ENCODE results near the gene HOXC10. TPM values are rescaled to one million over a fixed set of nuclear protein-coding genes. Genes with fewer than 3 reads are reported as not detected.

The HOXC10 gene
- total RNA-seq, 2 donors from 2014 or later, result not detected

- Histone ChIP-seq H3K27ac (ENCODE audit: low read depth, low read length) (no peak overlapping the region), H3K27me3 (ENCODE audit: control insufficient read depth, insufficient read depth, low read length, poor library complexity, severe bottlenecking) (peaks cover 100% of the 10 kb centered on the region), H3K9me3 (ENCODE audit: control insufficient read depth, low read length) (peaks cover 23% of the 10 kb centered on the region), H3K4me1 (ENCODE audit: control insufficient read depth, insufficient read depth, low read length) (no peaks in the 10 kb centered on the region), H3K4me3 (ENCODE audit: low read length) (no peak overlapping the region), H3K9ac (ENCODE audit: extremely low read depth, low read length, poor library complexity, severe bottlenecking) (no peak overlapping the region), H3K36me3 (ENCODE audit: control insufficient read depth, insufficient read depth, low read length) (no peaks in the 10 kb centered on the region)
- Mint-ChIP-seq H3K27me3 (ENCODE audit: insufficient read depth) (peaks cover 99% of the 10 kb centered on the region), H3K4me3 (no peak overlapping the region), H3K27ac (no peak overlapping the region), H3K9me3 (peaks cover 2% of the 10 kb centered on the region), H3K36me3 (ENCODE audit: low read depth) (no peaks in the 10 kb centered on the region), H3K4me1 (no peaks in the 10 kb centered on the region)
- WGBS, 2 experiments (ENCODE audit: insufficient coverage in 1 of 2, insufficient read length in 1 of 2), result 0 to 8% methylated on average over 3 to 13 of the region's 13 CpGs
- DNase-seq, result peak; percentile 78
- peak; percentile 51 for TF ChIP-seq CTCF (conservative IDR thresholded peaks at IDR 0.05)
These were observed 32.6 kb upstream of the HOXC10 start for GRCh38 chr12:53952335-53952694.

- Histone ChIP-seq H3K4me3 (ENCODE audit: low read length) (no peak overlapping the region), H3K27ac (ENCODE audit: low read depth, low read length) (no peak overlapping the region), H3K9ac (ENCODE audit: extremely low read depth, low read length, poor library complexity, severe bottlenecking) (no peak overlapping the region), H3K9me3 (ENCODE audit: control insufficient read depth, low read length) (peaks cover 23% of the 10 kb centered on the region), H3K27me3 (ENCODE audit: control insufficient read depth, insufficient read depth, low read length, poor library complexity, severe bottlenecking) (peaks cover 100% of the 10 kb centered on the region), H3K4me1 (ENCODE audit: control insufficient read depth, insufficient read depth, low read length) (no peaks in the 10 kb centered on the region), H3K36me3 (ENCODE audit: control insufficient read depth, insufficient read depth, low read length) (no peaks in the 10 kb centered on the region)
- H3K4me1 Mint-ChIP-seq, result no peaks in the 10 kb centered on the region
- 2 to 8% methylated on average over 19 to 38 of the region's 38 CpGs for WGBS, 2 experiments (ENCODE audit: insufficient coverage in 1 of 2, insufficient read length in 1 of 2)
- no peak overlapping the region for H3K4me3 Mint-ChIP-seq
- H3K36me3 Mint-ChIP-seq (ENCODE audit: low read depth), result no peaks in the 10 kb centered on the region
- peaks cover 2% of the 10 kb centered on the region for H3K9me3 Mint-ChIP-seq
- DNase-seq, result peak; percentile 90
- no peak overlapping the region for H3K27ac Mint-ChIP-seq
- H3K27me3 Mint-ChIP-seq (ENCODE audit: insufficient read depth), result peaks cover 99% of the 10 kb centered on the region
- no peak for TF ChIP-seq CTCF (conservative IDR thresholded peaks at IDR 0.05)
These were observed 31.8 kb upstream of the HOXC10 start for GRCh38 chr12:53952871-53953734.

- H3K36me3 Mint-ChIP-seq (ENCODE audit: low read depth), result no peaks in the 10 kb centered on the region
- H3K4me3 Mint-ChIP-seq, result no peak overlapping the region
- Histone ChIP-seq H3K27me3 (ENCODE audit: control insufficient read depth, insufficient read depth, low read length, poor library complexity, severe bottlenecking) (peaks cover 100% of the 10 kb centered on the region), H3K36me3 (ENCODE audit: control insufficient read depth, insufficient read depth, low read length) (no peaks in the 10 kb centered on the region), H3K9me3 (ENCODE audit: control insufficient read depth, low read length) (peaks cover 23% of the 10 kb centered on the region), H3K9ac (ENCODE audit: extremely low read depth, low read length, poor library complexity, severe bottlenecking) (no peak overlapping the region), H3K27ac (ENCODE audit: low read depth, low read length) (no peak overlapping the region), H3K4me1 (ENCODE audit: control insufficient read depth, insufficient read depth, low read length) (no peaks in the 10 kb centered on the region), H3K4me3 (ENCODE audit: low read length) (no peak overlapping the region)
- 17 to 34% methylated on average over 7 to 15 of the region's 19 CpGs for WGBS, 2 experiments (ENCODE audit: insufficient coverage in 1 of 2, insufficient read length in 1 of 2)
- peaks cover 99% of the 10 kb centered on the region for H3K27me3 Mint-ChIP-seq (ENCODE audit: insufficient read depth)
- no peak overlapping the region for H3K27ac Mint-ChIP-seq
- peak; percentile 53 for DNase-seq
- TF ChIP-seq CTCF (conservative IDR thresholded peaks at IDR 0.05), result no peak
- H3K4me1 Mint-ChIP-seq, result no peaks in the 10 kb centered on the region
- H3K9me3 Mint-ChIP-seq, result peaks cover 2% of the 10 kb centered on the region
These were observed 30.9 kb upstream of the HOXC10 start for GRCh38 chr12:53953831-53954693.
